GM06990 (cell line): Measurements from ENCODE around the gene ACTR2.

Source experiments
- DNase-seq: peaks from one replicate; pipeline ENCODE4 v3.0.0-alpha.2; 2011; ENCODE audit not compliant: insufficient read length; ENCODE audit errors: extremely low read depth
- H3K27me3 ChIP-seq: replicated peaks from 2 replicates; pipeline ENCODE4 v1.6.0; 2011; ENCODE audit warnings: low read length; ENCODE audit not compliant: control insufficient read depth, insufficient read depth
- H3K36me3 ChIP-seq: 2 replicates; pipeline ENCODE4 v1.5.1; 2011; ENCODE audit warnings: low read length; ENCODE audit not compliant: control insufficient read depth, insufficient read depth
- H3K4me3 ChIP-seq: replicated peaks from 2 replicates; pipeline ENCODE4 v1.5.1; 2011; ENCODE audit warnings: low read depth, mild to moderate bottlenecking, control low read depth, low read length
- CTCF ChIP-seq: IDR thresholded peaks from 2 replicates; pipeline ENCODE4 v1.5.1; 2011; ENCODE audit warnings: low read length, control low read depth, mild to moderate bottlenecking, inconsistent platforms; ENCODE audit not compliant: insufficient read depth, poor library complexity, severe bottlenecking

Gene ACTR2

GRCh38 chr2:65309699-65310098 is 82.1 kb downstream of the ACTR2 start:
- Histone ChIP-seq H3K27me3 (no peaks in the 10 kb centered on the region), H3K36me3 (no peaks in the 10 kb centered on the region), H3K4me3 (no peak overlapping the region)
- no peak for TF ChIP-seq CTCF
- no peak for DNase-seq

GRCh38 chr2:65311049-65311448 is 83.4 kb downstream of the ACTR2 start:
- Histone ChIP-seq H3K4me3 (no peak overlapping the region), H3K36me3 (no peaks in the 10 kb centered on the region), H3K27me3 (no peaks in the 10 kb centered on the region)
- TF ChIP-seq CTCF, result no peak
- DNase-seq, result no peak

GRCh38 chr2:65311596-65311995 is 84.0 kb downstream of the ACTR2 start:
- Histone ChIP-seq H3K27me3 (no peaks in the 10 kb centered on the region), H3K4me3 (no peak overlapping the region), H3K36me3 (no peaks in the 10 kb centered on the region)
- DNase-seq, result no peak
- no peak for TF ChIP-seq CTCF

GRCh38 chr2:65313126-65313953 is 85.7 kb downstream of the ACTR2 start:
- TF ChIP-seq CTCF, result no peak
- Histone ChIP-seq H3K27me3 (no peaks in the 10 kb centered on the region), H3K4me3 (no peak overlapping the region), H3K36me3 (no peaks in the 10 kb centered on the region)
- DNase-seq, result no peak

GRCh38 chr2:65313954-65314256 is 86.3 kb downstream of the ACTR2 start:
- no peak for DNase-seq
- H3K27me3 ChIP-seq, result no peaks in the 10 kb centered on the region
- H3K4me3 ChIP-seq, result no peak overlapping the region
- TF ChIP-seq CTCF, result no peak
- H3K36me3 ChIP-seq, result no peaks in the 10 kb centered on the region

- no peak for DNase-seq
Measured at GRCh38 chr2:65314801-65315441, 87.3 kb downstream of the ACTR2 start.

More at GRCh38 chr2:65314801-65315441, 87.3 kb downstream of the ACTR2 start:
- Histone ChIP-seq H3K27me3 (no peaks in the 10 kb centered on the region), H3K4me3 (no peak overlapping the region), H3K36me3 (no peaks in the 10 kb centered on the region)
- no peak for TF ChIP-seq CTCF
